Measurements from ENCODE around the gene LRRFIP1. TPM values are rescaled to one million over a fixed set of nuclear protein-coding genes. Genes with fewer than 3 reads are reported as not detected.

LRRFIP1 gene
- 30.3 TPM for polyA plus RNA-seq (2013, experiment 1 of 2)
- 33.9 TPM for polyA plus RNA-seq (2013, experiment 2 of 2)

GRCh38 chr2:237627441-237628246, at the start of gene LRRFIP1:
TSS of gene LRRFIP1 (plus strand) at chr2:237627587. CDS start at chr2:237627645, 58 bp downstream.
- Histone ChIP-seq H2BK12ac (ENCODE audit: low read length) (peak within 1 kb of the TSS; percentile 76), H3K79me1 (ENCODE audit: low read depth, low read length) (peaks cover 2% of the 10 kb centered on the region), H3K18ac (ENCODE audit: low read length) (peak within 1 kb of the TSS; percentile 94), H3K27me3 (ENCODE audit: control insufficient read depth in 3 of 3, insufficient read depth in 3 of 3, low read depth in 1 of 3, low read length in 3 of 3) (peaks cover 4 to 31% (median 27%) of the 10 kb centered on the region in 3 experiments), H3K4me1 (ENCODE audit: control insufficient read depth in 2 of 2, insufficient read depth in 1 of 2, low read depth in 1 of 2, low read length in 2 of 2) (peaks cover 8 to 9% of the 10 kb centered on the region in 2 donors), H2BK120ac (ENCODE audit: low read depth, low read length) (peak within 1 kb of the TSS; percentile 20), H2AFZ (ENCODE audit: low read length) (peak within 1 kb of the TSS; percentile 94), H3K9me3 (replicated peaks in 1 of 2; ENCODE audit: control insufficient read depth in 2 of 2, insufficient read depth in 1 of 2, low read depth in 1 of 2, low read length in 2 of 2) (no peaks in the 10 kb centered on the region), H4K91ac (ENCODE audit: low read depth, low read length, poor library complexity) (no peak within 1 kb of the TSS), H2AK5ac (ENCODE audit: low read depth, low read length) (peak within 1 kb of the TSS; percentile 56), H3K4ac (ENCODE audit: low read length) (no peak within 1 kb of the TSS), H2BK5ac (ENCODE audit: low read length) (peak within 1 kb of the TSS; percentile 10), H3K4me2 (ENCODE audit: insufficient read depth, low read length, poor library complexity, severe bottlenecking) (peak within 1 kb of the TSS; percentile 64), H3K36me3 (replicated peaks in 1 of 2; ENCODE audit: control insufficient read depth in 2 of 2, insufficient read depth in 2 of 2, low read length in 2 of 2) (peaks cover 2 to 24% of the 10 kb centered on the region in 2 donors), H2BK15ac (ENCODE audit: low read length) (peak within 1 kb of the TSS; percentile 72), H3K27ac (replicated peaks; ENCODE audit: low read length) (no peak within 1 kb of the TSS), H3K23ac (ENCODE audit: low read depth, low read length, poor library complexity) (peak within 1 kb of the TSS; percentile 62), H4K8ac (ENCODE audit: low read depth, low read length) (no peak within 1 kb of the TSS), H3K4me3 (ENCODE audit: low read length in 2 of 2) (peak within 1 kb of the TSS; percentile 52 to 89), H3K9ac (ENCODE audit: low read depth, low read length, poor library complexity) (peak within 1 kb of the TSS; percentile 74), H3K14ac (ENCODE audit: low read length) (peak within 1 kb of the TSS; percentile 4)
- no peak for DNase-seq (ENCODE audit: low spot score)
- no CpG with 5 or more reads among the region's 114 CpGs for WGBS, 2 donors (ENCODE audit: extremely low coverage in 2 of 2, insufficient read length in 2 of 2, insufficient replicate concordance in 1 of 2)

- Histone ChIP-seq H2BK120ac (ENCODE audit: low read depth, low read length) (no peak overlapping the region), H3K14ac (ENCODE audit: low read length) (no peak overlapping the region), H2BK5ac (ENCODE audit: low read length) (no peak overlapping the region), H3K9ac (ENCODE audit: low read depth, low read length, poor library complexity) (no peak overlapping the region), H2BK15ac (ENCODE audit: low read length) (no peak overlapping the region), H2AFZ (ENCODE audit: low read length) (no peak overlapping the region), H4K8ac (ENCODE audit: low read depth, low read length) (no peak overlapping the region), H3K9me3 (replicated peaks in 1 of 2; ENCODE audit: control insufficient read depth in 2 of 2, insufficient read depth in 1 of 2, low read depth in 1 of 2, low read length in 2 of 2) (no peaks in the 10 kb centered on the region), H3K79me1 (ENCODE audit: low read depth, low read length) (no peaks in the 10 kb centered on the region), H3K27ac (replicated peaks; ENCODE audit: low read length) (no peak overlapping the region), H2BK12ac (ENCODE audit: low read length) (no peak overlapping the region), H3K18ac (ENCODE audit: low read length) (peak overlapping the region; percentile 13), H3K4me3 (ENCODE audit: low read length in 2 of 2) (no peak overlapping the region), H3K36me3 (replicated peaks in 1 of 2; ENCODE audit: control insufficient read depth in 2 of 2, insufficient read depth in 2 of 2, low read length in 2 of 2) (no peaks in the 10 kb centered on the region), H3K27me3 (ENCODE audit: control insufficient read depth in 3 of 3, insufficient read depth in 3 of 3, low read depth in 1 of 3, low read length in 3 of 3) (peaks cover 0 to 21% (median 0%) of the 10 kb centered on the region in 3 experiments), H3K23ac (ENCODE audit: low read depth, low read length, poor library complexity) (no peak overlapping the region), H4K91ac (ENCODE audit: low read depth, low read length, poor library complexity) (no peak overlapping the region), H3K4ac (ENCODE audit: low read length) (no peak overlapping the region), H3K4me1 (ENCODE audit: control insufficient read depth in 2 of 2, insufficient read depth in 1 of 2, low read depth in 1 of 2, low read length in 2 of 2) (peaks cover 0 to 7% of the 10 kb centered on the region in 2 donors), H3K4me2 (ENCODE audit: insufficient read depth, low read length, poor library complexity, severe bottlenecking) (no peak overlapping the region), H2AK5ac (ENCODE audit: low read depth, low read length) (no peak overlapping the region)
- no CpG with 5 or more reads among the region's 26 CpGs for WGBS, 2 donors (ENCODE audit: extremely low coverage in 2 of 2, insufficient read length in 2 of 2, insufficient replicate concordance in 1 of 2)
- DNase-seq (ENCODE audit: low spot score) = no peak
Observed at GRCh38 chr2:237577956-237578870, 49.2 kb upstream of the LRRFIP1 start.

- Histone ChIP-seq H3K36me3 (replicated peaks in 1 of 2; ENCODE audit: control insufficient read depth in 2 of 2, insufficient read depth in 2 of 2, low read length in 2 of 2) (no peaks in the 10 kb centered on the region), H2BK5ac (ENCODE audit: low read length) (no peak overlapping the region), H3K9me3 (replicated peaks in 1 of 2; ENCODE audit: control insufficient read depth in 2 of 2, insufficient read depth in 1 of 2, low read depth in 1 of 2, low read length in 2 of 2) (no peaks in the 10 kb centered on the region), H3K23ac (ENCODE audit: low read depth, low read length, poor library complexity) (no peak overlapping the region), H3K4ac (ENCODE audit: low read length) (no peak overlapping the region), H2BK12ac (ENCODE audit: low read length) (no peak overlapping the region), H3K27me3 (ENCODE audit: control insufficient read depth in 3 of 3, insufficient read depth in 3 of 3, low read depth in 1 of 3, low read length in 3 of 3) (peaks cover 0 to 14% (median 0%) of the 10 kb centered on the region in 3 experiments), H3K4me1 (ENCODE audit: control insufficient read depth in 2 of 2, insufficient read depth in 1 of 2, low read depth in 1 of 2, low read length in 2 of 2) (peaks cover 0 to 7% of the 10 kb centered on the region in 2 donors), H2AK5ac (ENCODE audit: low read depth, low read length) (no peak overlapping the region), H3K79me1 (ENCODE audit: low read depth, low read length) (peaks cover 2% of the 10 kb centered on the region), H3K4me3 (ENCODE audit: low read length in 2 of 2) (no peak overlapping the region), H2BK15ac (ENCODE audit: low read length) (no peak overlapping the region), H2AFZ (ENCODE audit: low read length) (no peak overlapping the region), H4K8ac (ENCODE audit: low read depth, low read length) (no peak overlapping the region), H3K18ac (ENCODE audit: low read length) (no peak overlapping the region), H3K4me2 (ENCODE audit: insufficient read depth, low read length, poor library complexity, severe bottlenecking) (no peak overlapping the region), H4K91ac (ENCODE audit: low read depth, low read length, poor library complexity) (no peak overlapping the region), H3K14ac (ENCODE audit: low read length) (no peak overlapping the region), H2BK120ac (ENCODE audit: low read depth, low read length) (no peak overlapping the region), H3K27ac (replicated peaks; ENCODE audit: low read length) (no peak overlapping the region), H3K9ac (ENCODE audit: low read depth, low read length, poor library complexity) (no peak overlapping the region)
- DNase-seq (ENCODE audit: low spot score) = no peak
- WGBS, 2 donors (ENCODE audit: extremely low coverage in 2 of 2, insufficient read length in 2 of 2, insufficient replicate concordance in 1 of 2) = no CpG with 5 or more reads among the region's 6 CpGs
Observed at GRCh38 chr2:237581326-237581725, 46.1 kb upstream of the LRRFIP1 start.
